Activated CD8-positive, alpha-beta T cell treated with anti-CD3 and anti-CD28 coated beads for 36 hours (primary cell): ENCODE results near the gene CALB2. TPM values are rescaled to one million over a fixed set of nuclear protein-coding genes. Genes with fewer than 3 reads are reported as not detected.
A peak's percentile ranks its signal among the peaks of the same experiment; 100 is the strongest.

Experiments
- ATAC-seq: fragments of 200-7000 bp; cut with Tn5 transposase; one replicate; pipeline ENCODE4 v1.10.0; 2021; ENCODE audit warnings: mild to moderate bottlenecking, moderate library complexity
- CTCF ChIA-PET: fragments of 350-600 bp; sonication (Branson Sonifier 250); formaldehyde crosslinking; loops from one replicate; lab custom pipeline; 2021; ENCODE audit warnings: antibody characterized with exemption; lab: Charles Lee
- POLR2A ChIA-PET: fragments of 350-600 bp; sonication (Branson Sonifier 250); formaldehyde crosslinking; loops from one replicate; lab custom pipeline; 2021; ENCODE audit warnings: antibody characterized with exemption; lab: Charles Lee
- DNase-seq: peaks from one replicate; pipeline ENCODE4 v3.0.0-alpha.2; 2020
- H3K27ac Mint-ChIP-seq: one replicate; pipeline ENCODE4 v1.8.0; 2021; ENCODE audit warnings: mild to moderate bottlenecking, mixed read lengths
- H3K27me3 Mint-ChIP-seq: one replicate; pipeline ENCODE4 v1.8.0; 2021; ENCODE audit warnings: mixed read lengths
- H3K36me3 Mint-ChIP-seq: one replicate; pipeline ENCODE4 v1.8.0; 2021; ENCODE audit warnings: low read depth, mixed read lengths
- H3K4me1 Mint-ChIP-seq: one replicate; pipeline ENCODE4 v1.8.0; 2021; ENCODE audit warnings: low read depth, mixed read lengths
- H3K4me3 Mint-ChIP-seq: one replicate; pipeline ENCODE4 v1.8.0; 2021; ENCODE audit warnings: mild to moderate bottlenecking, moderate library complexity, mixed read lengths
- H3K9me3 Mint-ChIP-seq: one replicate; pipeline ENCODE4 v1.8.0; 2021; ENCODE audit warnings: mixed read lengths
- intact Hi-C: fragments of 100-400 bp; cut with micrococcal nuclease; formaldehyde crosslinking; loops from one replicate; pipeline ENCODE4 v1.10.0; 2022
- total RNA-seq, 2 experiments: library from RNA; stranded (reverse); gene quantifications; one replicate each; pipeline ENCODE4 v1.2.3, GENCODE V29; 2021
- TF ChIP-seq, protein P1 (sequence below): fragments of 200-600 bp; IDR thresholded peaks from one replicate; pipeline ENCODE4 v1.8.0; 2022; ENCODE audit warnings: antibody characterized with exemption, mild to moderate bottlenecking

The CALB2 gene
- total RNA-seq, 2 experiments from 2014 or later: not detected

DNA sequence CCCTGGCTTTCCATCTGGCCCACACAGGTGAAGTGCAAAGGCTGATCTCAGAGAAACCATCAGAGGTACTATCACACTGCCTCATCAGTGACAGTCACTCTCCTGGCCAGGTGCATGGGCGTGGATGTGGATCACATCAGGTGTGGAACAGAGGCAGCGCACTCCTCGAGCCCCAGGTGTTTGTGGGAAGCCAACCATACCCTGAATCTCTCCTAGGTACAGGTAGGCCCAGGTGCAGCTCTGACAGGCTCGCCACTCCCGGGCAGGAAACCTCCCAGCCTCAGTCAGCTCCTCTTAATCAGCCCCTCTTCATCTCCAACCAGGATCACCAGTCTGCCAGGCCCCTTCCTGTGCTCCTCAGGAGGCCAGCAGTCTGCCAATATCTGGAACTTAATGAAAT lies 51.6 kb downstream of the CALB2 start:
- H3K4me3 Mint-ChIP-seq: no peak overlapping the region
- H3K27ac Mint-ChIP-seq: no peak overlapping the region
- POLR2A ChIA-PET: no interaction called here
- no peaks in the 10 kb centered on the region for H3K9me3 Mint-ChIP-seq
- CTCF ChIA-PET: interaction anchor here (0.7 to 6.7 kb wide), 5 partner anchors 9 to 201 kb away, joined by 3 to 150 read pairs (median 20); no protein-coding TSS in a partner anchor
- H3K4me1 Mint-ChIP-seq: peaks cover 16% of the 10 kb centered on the region
- peaks cover 10% of the 10 kb centered on the region for H3K27me3 Mint-ChIP-seq
- no peaks in the 10 kb centered on the region for H3K36me3 Mint-ChIP-seq
- intact Hi-C loops: loop anchor here (10.0 kb wide), 1 partner anchor 205 kb away; no protein-coding TSS in a partner anchor
- ATAC-seq (no peak), DNase-seq (no peak)
- TF ChIP-seq, protein P1, sequence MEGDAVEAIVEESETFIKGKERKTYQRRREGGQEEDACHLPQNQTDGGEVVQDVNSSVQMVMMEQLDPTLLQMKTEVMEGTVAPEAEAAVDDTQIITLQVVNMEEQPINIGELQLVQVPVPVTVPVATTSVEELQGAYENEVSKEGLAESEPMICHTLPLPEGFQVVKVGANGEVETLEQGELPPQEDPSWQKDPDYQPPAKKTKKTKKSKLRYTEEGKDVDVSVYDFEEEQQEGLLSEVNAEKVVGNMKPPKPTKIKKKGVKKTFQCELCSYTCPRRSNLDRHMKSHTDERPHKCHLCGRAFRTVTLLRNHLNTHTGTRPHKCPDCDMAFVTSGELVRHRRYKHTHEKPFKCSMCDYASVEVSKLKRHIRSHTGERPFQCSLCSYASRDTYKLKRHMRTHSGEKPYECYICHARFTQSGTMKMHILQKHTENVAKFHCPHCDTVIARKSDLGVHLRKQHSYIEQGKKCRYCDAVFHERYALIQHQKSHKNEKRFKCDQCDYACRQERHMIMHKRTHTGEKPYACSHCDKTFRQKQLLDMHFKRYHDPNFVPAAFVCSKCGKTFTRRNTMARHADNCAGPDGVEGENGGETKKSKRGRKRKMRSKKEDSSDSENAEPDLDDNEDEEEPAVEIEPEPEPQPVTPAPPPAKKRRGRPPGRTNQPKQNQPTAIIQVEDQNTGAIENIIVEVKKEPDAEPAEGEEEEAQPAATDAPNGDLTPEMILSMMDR: no peak

DNA sequence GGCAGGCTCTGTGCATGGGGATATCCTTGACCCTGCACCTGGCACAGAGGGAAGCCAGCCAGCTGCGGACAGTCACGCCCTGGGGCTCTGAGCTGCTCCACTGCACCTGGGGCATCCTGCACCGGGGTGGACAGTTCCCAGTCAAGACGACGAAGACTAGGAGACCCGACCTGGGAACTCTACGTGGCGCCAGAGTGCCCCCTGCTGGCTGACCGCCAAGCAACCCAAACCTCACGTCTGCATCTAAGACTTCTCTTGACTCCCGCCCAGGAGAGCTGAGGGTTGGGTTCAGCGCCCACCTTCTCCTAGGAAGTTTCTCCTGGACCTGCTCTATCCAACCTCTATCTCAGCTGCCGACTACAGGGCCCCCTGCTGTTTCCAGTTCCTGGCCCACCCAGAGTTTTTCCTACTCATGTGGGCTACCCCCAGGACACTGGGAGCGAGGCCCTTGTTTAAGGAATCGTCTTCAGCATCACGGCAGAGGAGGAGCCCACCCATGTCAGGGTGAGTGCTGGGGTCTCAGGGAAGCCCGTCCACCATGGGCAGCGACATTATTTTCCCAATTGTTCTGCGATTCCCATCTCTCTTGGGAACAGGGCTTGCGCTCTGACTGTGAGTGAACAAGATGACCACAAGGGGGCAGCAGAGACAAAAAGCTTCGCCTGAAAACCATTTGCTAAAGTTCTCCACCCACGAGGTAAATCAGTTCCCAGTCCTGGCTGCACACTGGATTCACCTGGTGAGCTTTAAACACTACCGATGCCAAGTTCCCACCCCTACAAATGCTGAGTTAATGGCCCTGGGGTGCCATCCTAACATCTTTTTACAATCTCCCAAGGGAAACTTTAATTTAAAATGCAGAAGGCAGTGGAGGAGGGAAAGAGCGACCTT lies 54.0 kb downstream of the CALB2 start:
- TF ChIP-seq, protein P1: peak; percentile 85
- POLR2A ChIA-PET: interaction anchor here (0.9 to 1.0 kb wide), 2 partner anchors 34 to 89 kb away, joined by 3 read pairs; no protein-coding TSS in a partner anchor
- ATAC-seq (peak; percentile 88), DNase-seq (peak; percentile 77)
- Mint-ChIP-seq H3K36me3 (no peaks in the 10 kb centered on the region), H3K27me3 (peaks cover 12% of the 10 kb centered on the region), H3K27ac (no peak overlapping the region), H3K4me1 (peaks cover 9% of the 10 kb centered on the region), H3K4me3 (no peak overlapping the region), H3K9me3 (no peaks in the 10 kb centered on the region)
- intact Hi-C loops: loop anchor here (1.0 to 10.0 kb wide), 2 partner anchors 87 to 202 kb away; no protein-coding TSS in a partner anchor
- CTCF ChIA-PET: interaction anchor here (0.6 to 6.7 kb wide), 50 partner anchors 8 to 604 kb away, joined by 3 to 150 read pairs (median 5); partner anchors contain the start of genes CHST4 and TAT

DNA sequence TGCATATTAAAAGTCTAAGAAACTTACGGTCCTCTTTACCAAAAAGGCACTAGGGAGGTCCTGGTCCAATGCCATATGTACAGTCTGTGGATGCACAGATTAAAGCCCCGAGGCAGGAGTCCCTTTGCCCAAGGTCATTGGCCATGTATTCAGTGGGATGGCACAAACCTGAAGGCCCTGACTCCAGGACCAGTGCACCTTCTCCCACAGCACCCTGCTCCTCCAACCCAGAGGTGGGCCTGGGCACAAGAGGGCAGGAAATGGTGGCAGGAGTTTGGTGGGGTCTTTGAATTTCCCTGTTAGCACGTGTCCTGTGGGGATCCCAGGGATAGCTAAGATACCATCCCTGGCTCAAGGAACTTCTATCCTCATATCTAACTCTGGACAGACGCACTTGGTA lies 54.8 kb downstream of the CALB2 start:
- intact Hi-C loops: loop anchor here (10.0 kb wide), 1 partner anchor 201 kb away; no protein-coding TSS in a partner anchor
- Mint-ChIP-seq H3K27ac (no peak overlapping the region), H3K4me1 (peaks cover 6% of the 10 kb centered on the region), H3K9me3 (no peaks in the 10 kb centered on the region), H3K36me3 (no peaks in the 10 kb centered on the region), H3K27me3 (peaks cover 12% of the 10 kb centered on the region), H3K4me3 (no peak overlapping the region)
- no peak for DNase-seq
- POLR2A ChIA-PET: interaction anchor here (0.9 to 1.0 kb wide), 2 partner anchors 35 to 88 kb away, joined by 3 read pairs; no protein-coding TSS in a partner anchor
- TF ChIP-seq, protein P1: no peak
- CTCF ChIA-PET: interaction anchor here (0.6 to 6.7 kb wide), 48 partner anchors 8 to 605 kb away, joined by 3 to 150 read pairs (median 5); partner anchors contain the start of genes CHST4 and TAT
- no peak for ATAC-seq

DNA sequence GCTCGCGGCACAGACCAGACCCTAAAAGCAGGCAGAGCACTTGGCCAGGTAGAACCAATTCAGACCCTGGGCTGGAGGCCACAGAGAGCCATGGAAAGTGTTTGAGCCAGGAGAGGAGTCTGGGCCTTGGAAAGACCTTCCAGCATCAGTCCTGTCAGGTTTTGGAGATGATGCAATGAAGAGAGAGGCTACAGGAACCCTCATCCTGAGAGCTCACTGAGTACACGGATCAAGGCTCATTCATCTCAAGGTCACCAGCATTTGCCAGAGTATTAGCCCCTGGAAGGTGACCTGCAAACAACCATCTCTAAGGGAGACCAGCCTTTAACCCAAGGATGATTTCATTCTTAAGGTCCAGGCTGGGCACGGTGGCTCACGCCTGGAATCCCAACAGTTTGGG lies 55.5 kb downstream of the CALB2 start:
- H3K36me3 Mint-ChIP-seq: no peaks in the 10 kb centered on the region
- ATAC-seq (no peak), DNase-seq (no peak)
- H3K27me3 Mint-ChIP-seq: peaks cover 11% of the 10 kb centered on the region
- TF ChIP-seq, protein P1: no peak
- POLR2A ChIA-PET: no interaction called here
- intact Hi-C loops: loop anchor here (10.0 kb wide), 1 partner anchor 201 kb away; no protein-coding TSS in a partner anchor
- no peaks in the 10 kb centered on the region for H3K9me3 Mint-ChIP-seq
- no peak overlapping the region for H3K4me3 Mint-ChIP-seq
- peaks cover 6% of the 10 kb centered on the region for H3K4me1 Mint-ChIP-seq
- CTCF ChIA-PET: interaction anchor here (1.7 to 6.7 kb wide), 6 partner anchors 9 to 197 kb away, joined by 5 to 150 read pairs (median 22); no protein-coding TSS in a partner anchor
- no peak overlapping the region for H3K27ac Mint-ChIP-seq
